ENCODE results near the gene RFX2.

DNA sequence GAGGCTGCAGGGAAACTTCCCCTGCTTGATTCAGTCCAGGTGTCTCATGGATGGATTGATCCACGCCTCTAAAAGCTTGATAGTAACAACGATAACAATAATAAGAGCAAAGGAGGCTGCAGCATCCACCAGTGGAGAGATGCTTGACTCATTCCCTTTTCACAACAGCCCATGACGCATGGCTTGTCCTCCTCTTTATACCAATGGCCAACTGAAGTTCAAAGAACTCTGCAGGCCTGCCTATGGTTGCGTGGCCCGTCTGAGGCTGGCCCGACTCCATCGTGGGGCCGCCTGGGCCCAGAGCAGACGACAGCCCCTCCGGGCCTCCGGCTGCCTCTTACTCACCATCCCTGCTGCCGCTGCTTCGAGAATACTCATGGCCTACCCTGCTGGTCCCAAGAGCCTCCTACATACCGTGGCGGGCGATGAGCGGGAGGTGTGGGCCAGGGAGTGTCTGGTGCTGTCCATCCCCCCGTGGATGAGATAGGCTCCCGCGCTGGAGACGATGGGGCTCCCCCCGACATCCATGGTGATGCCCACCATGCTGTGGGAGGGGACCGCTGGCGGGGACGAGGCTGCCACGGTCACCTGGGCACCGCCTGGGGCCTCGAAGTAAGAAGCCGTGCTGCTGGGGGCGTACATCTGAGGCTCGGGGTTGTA is 70.6 kb downstream of the RFX2 start:
- TF ChIP-seq EZH2 (IDR thresholded peaks at IDR 0.05; ENCODE audit: borderline replicate concordance, low read depth, low read length): no peak
- no peak for TF ChIP-seq FOS (IDR thresholded peaks at IDR 0.05; ENCODE audit: extremely low read depth, insufficient read length)
- TF ChIP-seq, protein P1, sequence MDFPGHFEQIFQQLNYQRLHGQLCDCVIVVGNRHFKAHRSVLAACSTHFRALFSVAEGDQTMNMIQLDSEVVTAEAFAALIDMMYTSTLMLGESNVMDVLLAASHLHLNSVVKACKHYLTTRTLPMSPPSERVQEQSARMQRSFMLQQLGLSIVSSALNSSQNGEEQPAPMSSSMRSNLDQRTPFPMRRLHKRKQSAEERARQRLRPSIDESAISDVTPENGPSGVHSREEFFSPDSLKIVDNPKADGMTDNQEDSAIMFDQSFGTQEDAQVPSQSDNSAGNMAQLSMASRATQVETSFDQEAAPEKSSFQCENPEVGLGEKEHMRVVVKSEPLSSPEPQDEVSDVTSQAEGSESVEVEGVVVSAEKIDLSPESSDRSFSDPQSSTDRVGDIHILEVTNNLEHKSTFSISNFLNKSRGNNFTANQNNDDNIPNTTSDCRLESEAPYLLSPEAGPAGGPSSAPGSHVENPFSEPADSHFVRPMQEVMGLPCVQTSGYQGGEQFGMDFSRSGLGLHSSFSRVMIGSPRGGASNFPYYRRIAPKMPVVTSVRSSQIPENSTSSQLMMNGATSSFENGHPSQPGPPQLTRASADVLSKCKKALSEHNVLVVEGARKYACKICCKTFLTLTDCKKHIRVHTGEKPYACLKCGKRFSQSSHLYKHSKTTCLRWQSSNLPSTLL (IDR thresholded peaks at IDR 0.05): no peak
- no peak for TF ChIP-seq CEBPB (tag; IDR thresholded peaks at IDR 0.05)
